GM12874 (cell line): ENCODE data around the gene CFAP45.

Source experiments
- TF ChIP-seq, protein P1 (sequence below): IDR thresholded peaks from 2 replicates; pipeline ENCODE4 v1.5.1; 2011; ENCODE audit warnings: low read depth, mild to moderate bottlenecking, control low read depth, low read length, moderate library complexity; ENCODE audit not compliant: insufficient read depth

The CFAP45 gene, protein sequence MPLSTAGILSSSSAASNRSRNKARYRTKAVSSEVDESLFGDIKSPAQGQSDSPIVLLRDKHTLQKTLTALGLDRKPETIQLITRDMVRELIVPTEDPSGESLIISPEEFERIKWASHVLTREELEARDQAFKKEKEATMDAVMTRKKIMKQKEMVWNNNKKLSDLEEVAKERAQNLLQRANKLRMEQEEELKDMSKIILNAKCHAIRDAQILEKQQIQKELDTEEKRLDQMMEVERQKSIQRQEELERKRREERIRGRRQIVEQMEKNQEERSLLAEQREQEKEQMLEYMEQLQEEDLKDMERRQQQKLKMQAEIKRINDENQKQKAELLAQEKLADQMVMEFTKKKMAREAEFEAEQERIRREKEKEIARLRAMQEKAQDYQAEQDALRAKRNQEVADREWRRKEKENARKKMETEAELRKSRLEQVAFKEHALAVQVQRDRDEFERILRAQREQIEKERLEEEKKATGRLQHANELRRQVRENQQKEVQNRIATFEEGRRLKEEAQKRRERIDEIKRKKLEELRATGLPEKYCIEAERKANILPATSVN

DNA sequence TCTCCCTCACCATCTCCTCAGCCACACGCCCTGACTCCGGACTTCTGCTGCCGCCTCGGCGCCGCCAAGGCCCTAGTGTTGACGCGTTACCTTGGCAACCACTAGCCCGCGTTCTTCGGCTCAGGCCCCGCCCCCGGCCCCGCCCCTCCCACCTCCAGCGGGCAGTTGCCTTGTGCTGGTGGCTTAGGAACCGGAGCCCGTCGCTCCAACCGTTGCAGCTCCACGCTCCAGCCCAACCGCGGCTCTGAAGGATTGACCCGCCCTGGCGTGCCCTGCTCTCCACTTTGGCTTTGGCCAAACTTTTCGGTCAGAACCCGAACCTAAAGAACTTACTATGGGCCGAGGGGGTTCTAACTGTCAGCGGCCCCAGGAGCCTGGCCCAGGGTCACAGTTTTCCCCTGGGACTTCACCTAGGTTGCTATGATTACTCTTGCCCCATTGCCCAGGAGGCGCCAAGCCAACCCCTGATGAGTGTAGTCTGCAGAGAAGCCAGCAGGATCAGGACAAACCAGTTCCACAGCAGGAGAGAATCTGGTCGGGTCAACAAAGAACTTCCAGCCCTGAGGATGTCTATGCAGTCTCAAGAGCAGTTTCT, at the start of gene CFAP45:
CFAP45 (minus strand) TSS at position 80 of the 595 bp plus-strand sequence; CDS start at position 13, 67 bp downstream.
- TF ChIP-seq, protein P1, sequence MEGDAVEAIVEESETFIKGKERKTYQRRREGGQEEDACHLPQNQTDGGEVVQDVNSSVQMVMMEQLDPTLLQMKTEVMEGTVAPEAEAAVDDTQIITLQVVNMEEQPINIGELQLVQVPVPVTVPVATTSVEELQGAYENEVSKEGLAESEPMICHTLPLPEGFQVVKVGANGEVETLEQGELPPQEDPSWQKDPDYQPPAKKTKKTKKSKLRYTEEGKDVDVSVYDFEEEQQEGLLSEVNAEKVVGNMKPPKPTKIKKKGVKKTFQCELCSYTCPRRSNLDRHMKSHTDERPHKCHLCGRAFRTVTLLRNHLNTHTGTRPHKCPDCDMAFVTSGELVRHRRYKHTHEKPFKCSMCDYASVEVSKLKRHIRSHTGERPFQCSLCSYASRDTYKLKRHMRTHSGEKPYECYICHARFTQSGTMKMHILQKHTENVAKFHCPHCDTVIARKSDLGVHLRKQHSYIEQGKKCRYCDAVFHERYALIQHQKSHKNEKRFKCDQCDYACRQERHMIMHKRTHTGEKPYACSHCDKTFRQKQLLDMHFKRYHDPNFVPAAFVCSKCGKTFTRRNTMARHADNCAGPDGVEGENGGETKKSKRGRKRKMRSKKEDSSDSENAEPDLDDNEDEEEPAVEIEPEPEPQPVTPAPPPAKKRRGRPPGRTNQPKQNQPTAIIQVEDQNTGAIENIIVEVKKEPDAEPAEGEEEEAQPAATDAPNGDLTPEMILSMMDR: no peak

DNA sequence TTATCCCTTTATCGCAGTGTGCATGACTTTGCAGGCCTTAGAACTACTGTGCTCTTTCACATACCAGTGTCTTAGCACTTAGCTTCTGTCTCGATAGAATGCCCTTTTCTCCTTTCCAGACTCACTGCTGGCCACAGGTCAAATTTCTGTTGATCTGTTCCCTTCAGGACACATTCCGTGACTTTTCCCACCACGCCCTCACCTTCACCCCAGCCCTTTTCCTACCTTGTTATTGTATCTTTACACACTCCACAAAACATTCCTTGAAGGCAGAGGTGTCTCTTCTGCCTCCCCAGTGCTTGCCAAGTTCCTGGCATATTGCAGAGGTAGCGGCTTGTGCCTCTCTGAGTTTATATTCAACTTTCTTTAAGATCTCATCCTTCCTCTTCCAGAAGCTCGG, 49.2 kb upstream of the CFAP45 start:
- TF ChIP-seq, protein P1: no peak

GRCh38 chr1:159947942-159948341, 48.0 kb upstream of the CFAP45 start:
- TF ChIP-seq, protein P1: no peak

DNA sequence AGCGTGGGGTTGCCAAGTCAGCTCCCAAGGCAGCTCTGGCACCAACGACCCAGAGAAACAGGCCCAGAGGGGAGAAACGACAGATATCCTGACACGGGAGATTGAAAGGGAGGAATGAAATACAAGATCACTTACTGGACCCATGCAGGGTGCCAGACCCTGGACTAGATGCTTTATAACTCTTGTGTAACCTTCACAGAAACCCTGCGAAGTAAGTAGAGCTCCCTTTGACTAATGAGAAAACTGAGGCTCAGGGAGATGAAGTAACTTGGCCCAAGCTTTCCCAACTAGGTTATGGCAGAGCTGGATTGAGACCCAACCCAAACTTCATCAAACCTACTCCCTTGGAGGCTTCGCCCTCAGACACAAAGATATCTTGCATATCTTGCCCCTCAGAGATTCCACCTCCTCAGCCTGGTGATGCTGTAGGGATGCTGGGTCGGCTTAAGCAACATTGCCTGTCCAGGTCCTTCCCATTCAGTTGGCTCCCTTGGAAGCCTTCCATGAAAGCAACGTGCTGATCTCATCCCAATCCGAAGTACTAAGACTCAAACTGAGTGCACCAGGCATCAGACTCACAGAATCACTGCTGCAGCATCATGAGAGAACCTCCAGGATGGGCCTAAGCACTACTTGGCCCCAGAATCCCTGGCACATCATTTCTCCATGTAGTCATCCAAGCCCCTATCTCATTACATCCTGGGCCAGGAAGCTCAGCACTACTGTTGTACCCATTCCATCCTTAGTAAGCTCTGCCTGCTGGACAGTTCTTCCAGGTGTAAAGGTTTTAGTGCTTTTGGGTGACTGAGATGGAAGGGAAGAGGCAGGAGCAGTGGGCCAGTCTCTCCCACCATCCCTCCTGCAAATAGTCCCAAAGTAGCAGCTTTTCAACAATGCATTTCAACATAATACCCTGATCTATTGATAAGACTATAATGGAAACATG, 46.5 kb upstream of the CFAP45 start:
- TF ChIP-seq, protein P1: no peak

DNA sequence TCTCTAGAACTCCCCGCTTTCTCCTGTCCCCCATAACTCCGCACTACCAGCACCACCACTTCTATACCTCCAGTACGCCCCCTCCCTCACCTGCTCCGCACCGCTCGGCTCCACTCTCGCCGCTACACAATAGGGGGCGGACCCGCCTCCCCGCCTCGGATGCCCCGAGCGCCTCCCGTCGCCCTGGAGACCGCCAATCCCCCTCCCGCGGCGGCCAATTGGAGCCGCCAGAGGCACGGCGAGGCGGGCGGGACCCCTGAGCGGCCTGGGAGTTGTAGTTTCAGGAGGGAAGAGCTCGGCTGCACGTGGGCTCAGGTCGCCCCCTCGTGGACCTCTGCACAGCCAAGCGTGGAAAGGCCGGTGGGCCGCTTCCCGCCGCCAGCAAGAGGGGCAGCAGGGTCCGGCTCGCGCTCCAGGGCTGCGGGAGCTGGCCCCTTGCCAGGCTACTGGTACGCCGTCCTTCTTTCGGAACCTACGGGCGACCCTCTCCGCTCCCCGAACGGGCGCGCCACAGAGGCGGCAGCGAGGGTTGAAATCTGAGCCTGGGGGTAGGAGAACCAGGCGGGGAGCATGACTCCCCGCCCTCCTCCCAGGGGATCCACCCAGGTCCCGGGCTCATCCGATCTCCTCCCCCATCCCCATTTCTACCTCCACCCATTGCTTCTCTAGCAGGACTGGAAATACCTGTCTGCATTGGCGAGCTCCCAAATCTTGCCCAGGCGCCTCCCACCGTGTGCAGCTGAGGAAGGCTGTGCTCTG, 45.7 kb upstream of the CFAP45 start, which contains the start of gene IGSF9:
IGSF9 (minus strand) TSS at position 131 of the 759 bp plus-strand sequence. CDS start 2,159 bp downstream, outside the sequence.
- TF ChIP-seq, protein P1: peak; percentile 31; the same call in 1 of the 2 replicates

GRCh38 chr1:159944623-159945455, 44.9 kb upstream of the CFAP45 start:
- TF ChIP-seq, protein P1: no peak
